ENCODE measurements around the gene TMA7B. TPM values are rescaled to one million over a fixed set of nuclear protein-coding genes. Genes with fewer than 3 reads are reported as not detected.

Gene TMA7B
- total RNA-seq, 1 donor: not detected

- Histone ChIP-seq H3K27me3 (ENCODE audit: insufficient read depth, low read length) (peaks cover 33% of the 10 kb centered on the region), H3K27ac (ENCODE audit: low read depth, low read length) (no peak overlapping the region), H3K4me1 (ENCODE audit: insufficient read depth, low read length) (no peaks in the 10 kb centered on the region), H3K4me2 (ENCODE audit: insufficient read depth, low read length) (no peak overlapping the region), H3K79me2 (ENCODE audit: insufficient read depth, low read length) (no peaks in the 10 kb centered on the region), H2AFZ (ENCODE audit: low read length) (no peak overlapping the region), H3K9me3 (ENCODE audit: low read depth, low read length) (no peaks in the 10 kb centered on the region), H4K20me1 (ENCODE audit: insufficient read depth, low read length) (no peaks in the 10 kb centered on the region), H3K36me3 (ENCODE audit: insufficient read depth, low read length) (no peaks in the 10 kb centered on the region), H3K4me3 (ENCODE audit: insufficient read depth, low read length) (no peak overlapping the region)
- TF ChIP-seq CTCF (IDR thresholded peaks at IDR 0.05; ENCODE audit: extremely low read depth, low read depth, low read length): no peak
- DNase-seq (ENCODE audit: insufficient read length, low spot score, missing footprints): no peak
These were observed 36.5 kb downstream of the TMA7B start for GRCh38 chr22:39996732-39997131.

DNA sequence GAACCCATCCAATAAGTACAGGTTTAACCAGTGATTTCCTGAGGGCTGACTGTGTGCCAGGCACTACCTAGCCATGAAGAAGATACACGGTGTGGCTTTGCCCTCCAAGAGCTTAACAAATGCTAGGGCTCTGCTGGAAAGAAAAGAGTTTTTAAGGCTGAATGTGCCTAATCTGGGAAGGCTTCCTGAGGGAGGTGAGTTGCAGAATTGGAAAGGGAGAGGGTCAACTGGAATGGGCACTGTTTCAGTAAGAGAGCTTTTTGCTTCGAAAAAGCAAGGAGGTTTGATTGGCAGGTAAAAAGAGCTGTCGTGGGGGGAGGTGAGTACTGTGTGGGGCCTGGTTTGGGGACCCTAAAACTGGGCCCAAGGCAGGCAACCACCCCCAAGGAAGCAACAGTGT is 37.2 kb downstream of the TMA7B start:
- DNase-seq (ENCODE audit: insufficient read length, low spot score, missing footprints): no peak
- no peak overlapping the region for H3K27ac ChIP-seq (ENCODE audit: low read depth, low read length)
- no peak overlapping the region for H3K4me2 ChIP-seq (ENCODE audit: insufficient read depth, low read length)
- H3K4me3 ChIP-seq (ENCODE audit: insufficient read depth, low read length): no peak overlapping the region
- H3K4me1 ChIP-seq (ENCODE audit: insufficient read depth, low read length): no peaks in the 10 kb centered on the region
- H3K9me3 ChIP-seq (ENCODE audit: low read depth, low read length): no peaks in the 10 kb centered on the region
- H3K36me3 ChIP-seq (ENCODE audit: insufficient read depth, low read length): no peaks in the 10 kb centered on the region
- H2AFZ ChIP-seq (ENCODE audit: low read length): no peak overlapping the region
- peaks cover 33% of the 10 kb centered on the region for H3K27me3 ChIP-seq (ENCODE audit: insufficient read depth, low read length)
- TF ChIP-seq CTCF (IDR thresholded peaks at IDR 0.05; ENCODE audit: extremely low read depth, low read depth, low read length): no peak
- H3K79me2 ChIP-seq (ENCODE audit: insufficient read depth, low read length): no peaks in the 10 kb centered on the region
- no peaks in the 10 kb centered on the region for H4K20me1 ChIP-seq (ENCODE audit: insufficient read depth, low read length)

DNA sequence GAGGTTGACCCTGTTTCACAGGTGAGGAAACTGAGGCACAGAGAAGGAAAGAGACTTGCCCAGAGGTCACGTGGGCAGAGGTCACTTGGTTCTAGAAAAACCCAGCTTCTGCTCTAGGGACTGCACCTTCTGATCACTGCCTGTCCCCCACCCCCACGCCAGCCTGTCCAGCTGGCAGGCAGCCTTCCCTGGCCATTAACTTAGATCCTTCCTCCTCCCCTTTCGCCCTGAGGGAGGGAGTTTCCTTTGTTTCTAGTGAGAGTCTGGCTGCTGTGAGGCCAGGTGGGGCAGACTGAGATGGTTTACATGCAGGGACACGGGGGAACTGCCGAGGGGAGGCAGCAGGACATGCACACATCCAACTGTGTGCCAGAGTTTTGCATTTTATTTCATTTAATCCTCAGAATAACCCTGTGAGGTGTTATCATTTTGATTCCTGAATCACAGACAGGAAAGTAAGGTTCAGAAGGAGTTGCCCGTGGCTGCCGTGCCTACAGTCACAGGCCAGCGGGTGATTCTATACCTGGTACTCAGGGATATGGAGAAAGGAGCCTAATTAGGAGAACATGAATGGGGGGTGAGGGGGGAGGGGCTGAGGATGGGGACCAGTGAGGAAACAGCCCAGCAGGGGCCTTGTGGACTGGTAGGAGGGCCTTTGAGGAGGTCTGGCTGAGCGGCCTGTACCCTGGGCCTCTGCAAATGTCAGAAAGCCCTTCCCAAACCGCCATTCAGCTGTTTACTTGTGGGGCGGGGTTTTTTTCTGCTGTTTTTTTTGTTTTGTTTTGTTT is 37.9 kb downstream of the TMA7B start:
- Histone ChIP-seq H2AFZ (ENCODE audit: low read length) (no peak overlapping the region), H3K27ac (ENCODE audit: low read depth, low read length) (no peak overlapping the region), H3K27me3 (ENCODE audit: insufficient read depth, low read length) (peaks cover 36% of the 10 kb centered on the region), H3K4me3 (ENCODE audit: insufficient read depth, low read length) (no peak overlapping the region), H3K36me3 (ENCODE audit: insufficient read depth, low read length) (no peaks in the 10 kb centered on the region), H4K20me1 (ENCODE audit: insufficient read depth, low read length) (no peaks in the 10 kb centered on the region), H3K4me1 (ENCODE audit: insufficient read depth, low read length) (no peaks in the 10 kb centered on the region), H3K9me3 (ENCODE audit: low read depth, low read length) (no peaks in the 10 kb centered on the region), H3K79me2 (ENCODE audit: insufficient read depth, low read length) (no peaks in the 10 kb centered on the region), H3K4me2 (ENCODE audit: insufficient read depth, low read length) (no peak overlapping the region)
- TF ChIP-seq CTCF (IDR thresholded peaks at IDR 0.05; ENCODE audit: extremely low read depth, low read depth, low read length): no peak
- DNase-seq (ENCODE audit: insufficient read length, low spot score, missing footprints): no peak

DNA sequence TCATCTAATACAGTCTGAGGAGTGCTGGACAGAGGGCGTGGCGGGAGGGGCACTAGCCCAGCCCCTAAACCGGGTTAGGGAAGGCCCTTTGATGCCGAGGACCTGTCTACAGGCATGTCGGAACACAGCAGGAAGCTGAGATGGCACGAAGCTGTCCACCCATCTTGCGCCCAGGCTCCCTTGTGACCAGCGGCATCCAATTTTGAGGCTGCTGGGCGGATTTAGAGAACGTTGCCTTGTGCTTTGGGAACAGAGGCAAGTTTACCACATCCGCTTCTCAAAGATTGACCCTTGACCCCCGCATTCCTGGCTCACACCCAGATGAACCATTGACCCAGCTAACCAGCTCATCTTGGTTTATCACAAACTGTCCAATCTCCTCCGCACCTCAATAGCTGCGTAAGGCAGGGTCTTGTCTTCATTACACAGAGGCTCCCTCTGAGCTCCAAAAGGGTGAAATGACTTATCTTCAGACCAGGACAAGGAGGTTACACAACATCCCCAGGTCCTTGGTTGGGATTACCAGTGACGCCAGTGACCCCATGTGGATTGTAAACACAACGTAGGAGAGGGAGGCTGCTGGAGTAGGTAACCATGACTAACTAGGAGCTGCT is 39.1 kb downstream of the TMA7B start:
- no peak overlapping the region for H3K27ac ChIP-seq (ENCODE audit: low read depth, low read length)
- no peak for DNase-seq (ENCODE audit: insufficient read length, low spot score, missing footprints)
- H3K27me3 ChIP-seq (ENCODE audit: insufficient read depth, low read length): peaks cover 29% of the 10 kb centered on the region
- no peak for TF ChIP-seq CTCF (IDR thresholded peaks at IDR 0.05; ENCODE audit: extremely low read depth, low read depth, low read length)
- no peak overlapping the region for H3K4me3 ChIP-seq (ENCODE audit: insufficient read depth, low read length)
- no peak overlapping the region for H2AFZ ChIP-seq (ENCODE audit: low read length)
- H3K79me2 ChIP-seq (ENCODE audit: insufficient read depth, low read length): no peaks in the 10 kb centered on the region
- H3K4me1 ChIP-seq (ENCODE audit: insufficient read depth, low read length): no peaks in the 10 kb centered on the region
- H4K20me1 ChIP-seq (ENCODE audit: insufficient read depth, low read length): no peaks in the 10 kb centered on the region
- no peak overlapping the region for H3K4me2 ChIP-seq (ENCODE audit: insufficient read depth, low read length)
- H3K36me3 ChIP-seq (ENCODE audit: insufficient read depth, low read length): no peaks in the 10 kb centered on the region
- no peaks in the 10 kb centered on the region for H3K9me3 ChIP-seq (ENCODE audit: low read depth, low read length)

Data from osteoblast (primary cell).